Putamen (tissue), 1 donor: ENCODE results near the gene DDX39A.
A peak's percentile ranks its signal among the peaks of the same experiment; 100 is the strongest.
"Not testable (repeated sequence)": the region's sequence is repeated elsewhere in the genome, so short reads cannot be mapped to it uniquely, and the experiment has no call there.

ENCODE experiments used
- DNase-seq: peaks from one replicate; pipeline ENCODE4 v3.0.0-alpha.2; 2016; ENCODE audit warnings: low spot score

DDX39A gene

DNA sequence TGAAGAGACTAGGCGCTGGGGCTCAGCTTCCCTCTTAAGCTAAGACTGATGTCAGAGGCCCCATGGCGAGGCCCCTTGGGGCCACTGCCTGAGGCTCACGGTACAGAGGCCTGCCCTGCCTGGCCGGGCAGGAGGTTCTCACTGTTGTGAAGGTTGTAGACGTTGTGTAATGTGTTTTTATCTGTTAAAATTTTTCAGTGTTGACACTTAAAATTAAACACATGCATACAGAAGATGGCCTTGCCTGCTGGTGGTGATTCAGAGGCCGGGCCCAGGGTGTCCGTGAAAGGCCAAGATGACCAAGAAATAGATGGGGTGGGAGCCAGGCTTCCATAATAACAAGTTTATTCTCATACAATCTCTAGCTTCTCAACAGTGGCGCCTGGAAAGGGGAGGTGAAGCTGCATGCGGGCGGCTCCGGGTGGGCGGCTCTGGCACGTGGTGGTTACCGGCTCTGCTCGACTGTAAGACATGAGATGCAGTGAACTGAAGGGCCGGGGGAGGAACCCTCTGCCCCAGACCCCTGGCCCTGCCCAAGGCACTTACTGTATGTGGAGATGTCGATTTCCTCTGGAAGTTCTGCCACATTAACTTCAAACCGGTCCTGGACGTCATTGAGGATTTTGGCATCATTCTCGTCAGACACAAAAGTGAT is 10.5 kb downstream of the DDX39A start:
- no peak for DNase-seq

GRCh38 chr19:14407605-14408484 is 11.3 kb downstream of the DDX39A start:
- no peak for DNase-seq

GRCh38 chr19:14406645-14407401 is 12.3 kb downstream of the DDX39A start:
- no peak for DNase-seq

DNA sequence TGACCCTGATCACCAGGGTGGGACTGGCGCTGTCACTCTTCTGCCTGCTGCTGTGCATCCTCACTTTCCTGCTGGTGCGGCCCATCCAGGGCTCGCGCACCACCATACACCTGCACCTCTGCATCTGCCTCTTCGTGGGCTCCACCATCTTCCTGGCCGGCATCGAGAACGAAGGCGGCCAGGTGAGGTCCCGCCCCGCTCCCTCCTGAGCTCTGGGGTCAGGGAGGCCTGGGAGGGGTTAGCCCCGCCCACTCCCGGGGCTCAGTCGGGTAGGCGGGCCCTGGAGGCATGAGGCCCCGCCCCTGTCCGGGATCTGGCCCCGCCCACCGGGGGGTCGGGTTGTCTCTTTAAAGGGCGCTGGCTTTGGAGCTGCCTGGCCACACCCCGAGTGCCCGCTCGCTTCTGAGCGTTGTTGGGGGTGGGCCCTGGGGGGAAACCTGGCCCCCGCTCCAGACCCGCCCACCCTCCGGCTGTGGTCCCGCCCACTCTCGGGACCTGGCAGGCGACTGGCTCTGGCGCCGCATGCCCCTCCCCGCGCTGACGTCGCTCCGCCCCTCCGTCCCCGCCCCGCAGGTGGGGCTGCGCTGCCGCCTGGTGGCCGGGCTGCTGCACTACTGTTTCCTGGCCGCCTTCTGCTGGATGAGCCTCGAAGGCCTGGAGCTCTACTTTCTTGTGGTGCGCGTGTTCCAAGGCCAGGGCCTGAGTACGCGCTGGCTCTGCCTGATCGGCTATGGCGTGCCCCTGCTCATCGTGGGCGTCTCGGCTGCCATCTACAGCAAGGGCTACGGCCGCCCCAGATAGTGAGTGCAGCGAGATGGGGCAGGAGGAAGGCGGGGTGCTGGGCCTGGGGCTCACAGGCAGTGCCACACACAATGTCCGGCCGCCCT is 13.1 kb downstream of the DDX39A start:
- peak; percentile 82 for DNase-seq

DNA sequence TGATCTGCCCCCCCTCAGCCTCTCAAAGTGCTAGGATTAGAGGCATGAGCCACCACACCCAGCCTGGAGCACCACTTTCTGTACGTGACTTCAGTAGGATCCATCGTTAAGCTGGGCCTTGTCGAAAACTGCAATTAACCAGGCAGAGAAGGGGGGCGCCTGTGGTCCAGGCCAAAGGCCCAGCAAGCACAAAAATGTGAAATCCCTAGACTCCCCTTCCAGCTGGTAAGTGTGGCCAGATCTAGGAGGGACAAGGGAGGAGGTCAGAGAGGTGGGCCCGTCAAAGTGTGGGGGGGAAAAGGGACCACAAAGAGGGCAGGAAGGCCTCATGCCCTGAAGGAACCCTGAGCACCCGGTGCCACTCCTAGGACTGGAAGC is 13.8 kb downstream of the DDX39A start:
- no peak for DNase-seq

DNA sequence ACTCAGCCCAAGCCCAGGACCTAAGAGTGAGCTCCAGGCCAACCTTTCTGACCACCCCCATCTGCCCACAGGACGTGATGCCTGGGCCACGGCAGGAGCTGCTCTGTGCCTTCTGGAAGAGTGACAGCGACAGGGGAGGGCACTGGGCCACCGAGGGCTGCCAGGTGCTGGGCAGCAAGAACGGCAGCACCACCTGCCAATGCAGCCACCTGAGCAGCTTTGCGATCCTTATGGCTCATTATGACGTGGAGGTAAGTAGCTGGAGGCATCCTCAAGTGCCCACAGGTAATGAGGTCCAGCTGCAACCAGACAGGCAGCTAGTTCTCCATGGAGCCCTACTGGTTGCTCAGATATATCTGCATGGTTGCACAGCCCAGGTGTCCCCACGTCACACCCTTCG is 14.8 kb downstream of the DDX39A start:
- DNase-seq: no peak

GRCh38 chr19:14403145-14403930 is 15.8 kb downstream of the DDX39A start:
- DNase-seq: not testable (repeated sequence)

DNA sequence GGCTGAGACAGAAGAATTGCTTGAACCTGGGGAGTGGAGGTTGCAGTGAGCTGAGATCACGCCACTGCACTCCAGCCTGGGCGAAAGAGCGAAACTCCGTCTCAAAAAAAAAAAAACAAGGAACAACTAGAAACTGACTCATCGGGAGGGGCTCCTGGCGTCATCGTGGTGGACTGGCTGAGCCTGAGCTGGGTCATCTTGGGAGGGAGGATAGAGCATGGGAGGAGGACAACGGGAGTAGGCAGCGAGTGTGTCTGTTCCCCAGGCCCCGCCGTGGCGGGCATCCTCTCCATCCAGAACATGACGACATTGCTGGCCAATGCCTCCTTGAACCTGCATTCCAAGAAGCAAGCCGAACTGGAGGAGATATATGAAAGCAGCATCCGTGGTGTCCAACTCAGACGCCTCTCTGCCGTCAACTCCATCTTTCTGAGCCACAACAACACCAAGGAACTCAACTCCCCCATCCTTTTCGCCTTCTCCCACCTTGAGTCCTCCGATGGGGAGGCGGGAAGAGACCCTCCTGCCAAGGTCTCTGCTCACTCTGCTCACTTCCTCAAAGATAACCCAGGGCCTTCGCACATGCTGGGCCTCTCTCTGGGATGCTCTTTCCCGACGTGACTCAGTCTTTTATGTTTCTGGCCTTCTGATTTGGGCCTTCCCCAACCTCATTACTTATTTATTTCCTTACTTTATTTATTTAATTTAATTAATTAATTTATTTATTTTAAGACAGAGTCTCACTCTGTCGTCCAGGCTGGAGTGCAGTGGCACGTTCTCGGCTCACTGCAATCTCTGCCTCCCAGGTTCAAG is 16.6 kb downstream of the DDX39A start:
- DNase-seq: no peak

DNA sequence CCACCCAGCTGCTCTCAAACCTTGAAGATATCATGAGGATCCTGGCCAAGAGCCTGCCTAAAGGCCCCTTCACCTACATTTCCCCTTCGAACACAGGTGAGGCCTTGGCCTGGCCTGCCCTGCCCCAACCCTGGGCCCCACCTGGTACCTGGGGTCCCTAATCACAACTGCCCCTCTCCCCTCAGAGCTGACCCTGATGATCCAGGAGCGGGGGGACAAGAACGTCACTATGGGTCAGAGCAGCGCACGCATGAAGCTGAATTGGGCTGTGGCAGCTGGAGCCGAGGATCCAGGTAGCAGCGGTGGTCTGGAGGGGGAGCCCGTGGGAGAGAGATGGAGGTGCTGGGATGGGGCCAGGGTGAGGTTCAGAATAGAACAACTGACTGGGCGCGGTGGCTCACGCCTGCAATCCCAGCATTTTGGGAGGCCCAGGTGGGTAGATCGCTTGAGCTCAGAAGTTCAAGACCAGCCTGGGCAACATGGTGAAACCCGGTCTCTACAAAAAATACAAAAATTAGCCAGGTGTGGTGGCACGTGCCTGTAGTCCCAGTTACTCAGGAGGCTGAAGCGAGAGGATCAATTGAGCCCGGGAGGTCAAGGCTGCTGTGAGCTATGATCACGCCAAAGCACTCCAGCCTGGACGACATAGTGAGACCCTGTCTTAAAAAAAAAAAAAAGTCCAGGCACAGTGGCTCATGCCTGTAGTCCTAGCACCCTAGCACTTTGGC is 17.5 kb downstream of the DDX39A start:
- no peak for DNase-seq

DNA sequence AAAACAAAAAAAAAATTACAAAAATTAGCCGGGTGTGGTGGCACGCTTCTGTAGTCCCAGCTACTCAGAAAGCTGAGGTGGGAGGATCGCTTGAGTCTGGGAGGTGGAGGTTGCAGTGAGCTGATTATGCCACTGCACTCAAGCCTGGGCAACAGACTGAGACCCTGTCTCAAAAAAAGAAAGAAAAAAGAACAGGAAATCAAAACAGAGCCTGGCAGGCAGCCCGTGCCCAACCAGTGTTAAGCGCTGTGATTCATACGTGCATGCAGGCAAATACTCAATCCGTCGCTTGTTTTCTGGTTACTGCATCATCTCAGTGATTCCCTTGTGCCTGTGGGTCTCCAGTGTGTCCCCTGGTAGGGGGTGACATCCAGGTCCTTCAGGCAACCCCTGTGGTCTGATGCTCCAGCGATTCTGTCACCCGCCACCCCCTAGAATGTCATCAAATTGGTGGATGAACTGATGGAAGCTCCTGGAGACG is 18.1 kb downstream of the DDX39A start:
- no peak for DNase-seq

GRCh38 chr19:14397168-14397567 is 22.0 kb downstream of the DDX39A start:
- DNase-seq: not testable (repeated sequence)

GRCh38 chr19:14396730-14397129 is 22.4 kb downstream of the DDX39A start:
- not testable (repeated sequence) for DNase-seq

DNA sequence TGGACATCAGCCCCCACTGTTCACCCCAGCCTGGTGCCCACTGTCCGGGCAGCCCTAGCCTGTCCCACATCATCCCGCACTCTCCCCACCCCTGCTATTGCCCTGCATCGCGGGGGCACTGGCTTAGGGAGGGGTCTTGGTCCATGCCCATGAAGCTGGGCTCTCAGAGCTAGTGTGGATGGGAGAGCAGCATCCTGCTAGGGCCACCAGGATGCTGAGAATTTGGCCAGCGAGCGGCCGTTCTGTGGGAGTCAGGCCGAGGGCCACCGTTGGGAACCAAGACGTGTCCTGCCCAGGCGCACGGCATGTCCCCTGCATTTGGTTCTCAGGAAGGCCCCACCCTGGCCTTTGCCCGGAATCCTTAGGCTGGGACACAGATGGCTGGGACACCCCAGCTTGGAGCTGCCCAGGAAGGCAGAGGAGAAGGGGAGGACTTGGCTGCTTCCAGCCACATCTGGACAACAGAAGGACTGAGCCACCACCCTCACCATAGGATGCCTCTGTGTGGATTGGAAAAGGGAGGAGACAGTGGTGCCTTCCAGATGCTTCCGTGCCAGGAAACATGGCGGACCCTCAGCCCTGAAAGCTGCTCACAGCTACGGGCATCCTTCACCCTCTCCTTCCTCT is 23.3 kb downstream of the DDX39A start:
- DNase-seq: no peak

DNA sequence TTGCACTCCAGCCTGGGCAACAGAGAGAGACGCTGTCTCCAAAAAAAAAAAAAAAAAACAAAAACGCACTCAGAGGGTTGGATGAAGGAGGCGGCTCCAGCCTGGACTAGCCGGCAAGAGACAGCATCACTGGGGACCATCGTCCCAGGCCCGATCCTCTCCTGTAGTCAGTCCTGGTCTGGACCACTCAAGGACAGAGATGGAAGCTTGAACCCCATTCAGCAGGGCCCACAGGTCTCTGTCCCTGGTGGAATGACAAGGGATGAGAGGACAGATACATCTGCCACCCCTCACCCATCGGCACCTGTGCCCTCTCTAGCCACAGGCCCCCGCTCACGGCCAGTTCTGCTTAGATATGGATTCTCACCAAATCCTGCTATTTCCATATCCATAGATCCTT is 23.9 kb downstream of the DDX39A start:
- no peak for DNase-seq

DNA sequence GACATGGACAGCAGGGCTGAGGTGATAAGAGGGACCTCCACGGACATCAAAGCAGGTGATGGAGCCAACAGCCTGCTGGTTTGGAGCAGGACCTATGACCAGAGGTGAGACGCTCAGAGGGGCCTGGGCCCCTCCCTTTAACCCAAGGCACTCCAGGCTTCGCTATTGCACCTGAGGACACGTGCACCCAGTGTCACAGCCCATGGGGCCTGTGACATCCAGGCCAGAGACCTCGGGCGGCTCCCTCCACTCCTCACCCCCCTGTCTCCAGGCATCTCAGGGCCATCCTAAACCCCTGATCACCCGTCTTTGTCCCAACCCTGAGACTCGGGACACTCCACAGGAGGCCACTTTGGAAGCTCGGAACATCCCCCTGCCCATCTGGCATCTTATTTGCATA is 25.0 kb downstream of the DDX39A start:
- no peak for DNase-seq

GRCh38 chr19:14393329-14393728 is 25.8 kb downstream of the DDX39A start:
- no peak for DNase-seq

DNA sequence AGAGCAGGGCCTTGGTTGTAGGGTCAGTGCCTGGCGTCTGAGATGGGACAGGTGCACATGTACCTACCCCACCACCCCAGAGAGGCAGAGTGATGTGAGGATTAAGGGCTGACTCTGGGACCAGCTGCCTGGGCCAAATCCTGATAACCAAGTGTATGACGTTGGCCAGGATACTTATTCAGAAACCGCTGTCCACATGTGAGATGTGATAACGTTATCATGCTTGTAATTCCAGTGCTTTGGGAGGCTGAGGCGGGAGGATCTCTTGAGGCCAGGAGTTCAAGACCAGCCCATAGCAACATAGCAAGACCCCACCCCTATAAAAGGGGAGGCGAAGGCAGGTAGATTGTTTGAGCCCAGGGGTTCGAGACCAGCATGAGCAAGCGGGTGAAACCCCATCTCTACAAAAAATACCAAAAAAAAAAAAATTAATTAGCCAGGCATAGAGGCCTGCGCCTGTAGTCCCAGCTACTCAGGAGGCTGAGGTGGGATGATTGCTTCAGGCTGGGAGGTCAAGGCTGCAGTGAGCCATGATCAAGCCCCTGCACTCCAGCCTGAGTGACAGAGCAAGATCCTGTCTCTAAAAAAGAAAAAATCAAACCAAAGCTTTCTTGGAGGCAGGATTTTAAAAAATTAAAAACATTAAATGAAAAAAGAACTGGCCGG is 27.9 kb downstream of the DDX39A start:
- DNase-seq: no peak

- no peak for DNase-seq
Observed at GRCh38 chr19:14390548-14390947, 28.6 kb downstream of the DDX39A start.
